Measurements from ENCODE around the gene SUSD1.

DNA sequence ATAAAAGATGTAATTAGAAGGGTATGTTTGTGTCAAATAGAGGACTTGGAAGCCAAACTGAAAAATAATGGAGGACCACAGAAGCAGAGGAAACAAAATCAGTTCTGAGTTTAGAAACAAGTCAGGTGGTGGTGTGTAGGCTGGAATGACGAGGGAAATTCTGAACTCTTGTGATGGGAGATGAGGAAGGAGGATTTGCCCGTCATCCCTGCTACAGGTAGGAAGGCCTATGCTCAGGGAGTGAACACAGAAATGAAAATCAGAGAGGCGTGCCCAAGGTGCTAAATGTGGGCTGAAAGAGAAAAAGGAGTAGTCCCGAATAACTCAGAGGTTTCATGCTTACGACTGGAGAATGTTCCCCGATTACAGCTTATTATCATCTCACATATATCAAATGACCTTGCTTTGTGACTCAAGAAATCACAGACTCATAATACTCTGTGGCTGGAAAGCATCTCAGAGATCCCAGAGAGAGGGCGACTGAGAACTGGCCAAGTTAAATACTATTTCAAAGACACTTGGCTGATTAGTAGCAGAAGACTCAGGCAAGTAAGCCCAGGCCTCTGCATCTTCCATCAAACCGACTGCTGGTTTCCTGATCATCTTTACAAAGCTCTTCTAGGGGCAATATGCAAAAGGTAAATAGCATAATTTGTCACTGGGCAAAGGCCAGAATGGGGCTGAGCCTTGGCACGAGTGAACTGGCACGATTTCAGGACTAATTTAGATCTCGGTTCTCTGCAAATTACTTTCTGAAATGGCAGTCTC is 126.0 kb downstream of the SUSD1 start:
- TF ChIP-seq, protein P1, sequence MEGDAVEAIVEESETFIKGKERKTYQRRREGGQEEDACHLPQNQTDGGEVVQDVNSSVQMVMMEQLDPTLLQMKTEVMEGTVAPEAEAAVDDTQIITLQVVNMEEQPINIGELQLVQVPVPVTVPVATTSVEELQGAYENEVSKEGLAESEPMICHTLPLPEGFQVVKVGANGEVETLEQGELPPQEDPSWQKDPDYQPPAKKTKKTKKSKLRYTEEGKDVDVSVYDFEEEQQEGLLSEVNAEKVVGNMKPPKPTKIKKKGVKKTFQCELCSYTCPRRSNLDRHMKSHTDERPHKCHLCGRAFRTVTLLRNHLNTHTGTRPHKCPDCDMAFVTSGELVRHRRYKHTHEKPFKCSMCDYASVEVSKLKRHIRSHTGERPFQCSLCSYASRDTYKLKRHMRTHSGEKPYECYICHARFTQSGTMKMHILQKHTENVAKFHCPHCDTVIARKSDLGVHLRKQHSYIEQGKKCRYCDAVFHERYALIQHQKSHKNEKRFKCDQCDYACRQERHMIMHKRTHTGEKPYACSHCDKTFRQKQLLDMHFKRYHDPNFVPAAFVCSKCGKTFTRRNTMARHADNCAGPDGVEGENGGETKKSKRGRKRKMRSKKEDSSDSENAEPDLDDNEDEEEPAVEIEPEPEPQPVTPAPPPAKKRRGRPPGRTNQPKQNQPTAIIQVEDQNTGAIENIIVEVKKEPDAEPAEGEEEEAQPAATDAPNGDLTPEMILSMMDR (IDR thresholded peaks at IDR 0.05; ENCODE audit: poor library complexity), result no peak
- TF ChIP-seq EZH2phosphoT487 (IDR thresholded peaks at IDR 0.05; ENCODE audit: low read depth, severe bottlenecking, unreplicated experiment), result no peak
